Endothelial cell of umbilical vein (primary cell): ENCODE data around the gene ZBP1. TPM values are rescaled to one million over a fixed set of nuclear protein-coding genes. Genes with fewer than 3 reads are reported as not detected.

Source experiments
- BruUV-seq: library from RNA; stranded (reverse); fragments of 400-500 nt; replicated peaks from 2 replicates; lab custom pipeline; 2021; lab: Mats Ljungman, UMichigan
- CTCF ChIA-PET: fragments of 300-600, 350-600 bp; sonication (Branson Sonifier 250); formaldehyde crosslinking; loops from one replicate; lab custom pipeline; 2021; ENCODE audit warnings: antibody characterized with exemption, inconsistent platforms; lab: Charles Lee
- POLR2A ChIA-PET: fragments of 300-600, 350-600 bp; sonication (Branson Sonifier 250); formaldehyde crosslinking; loops from one replicate; lab custom pipeline; 2021; ENCODE audit warnings: antibody characterized with exemption, inconsistent platforms; lab: Charles Lee
- DNase-seq: peaks from one replicate; pipeline ENCODE4 v3.0.0-alpha.2; 2011; ENCODE audit warnings: low read depth, low spot score
- FAIRE-seq: peaks from 2 replicates; lab custom pipeline; 2011; peaks lifted over from hg19 to GRCh38; lab: Jason Lieb, UNC
- H2AFZ ChIP-seq: 2 replicates; pipeline ENCODE4 v1.6.0; 2012; ENCODE audit warnings: low read depth, low read length, control low read depth, inconsistent platforms
- H3K27ac ChIP-seq: 2 replicates; pipeline ENCODE4 v1.5.1; 2011; ENCODE audit warnings: low read depth, mild to moderate bottlenecking, control low read depth, low read length, moderate library complexity; ENCODE audit not compliant: insufficient read depth
- H3K27me3 ChIP-seq, 2 experiments: 2 replicates each; pipeline versions ENCODE4 v1.6.0 to v1.6.1; 2011; ENCODE audit warnings: low read length in 2 of 2, mixed read lengths in 1 of 2; ENCODE audit not compliant: control insufficient read depth in 2 of 2, insufficient read depth in 2 of 2
- H3K36me3 ChIP-seq, 2 experiments: 2 replicates in 1 of 2; 3 replicates in 1 of 2; pipeline ENCODE4 v1.5.1; 2011; ENCODE audit warnings: low read length in 2 of 2, mild to moderate bottlenecking in 1 of 2, moderate library complexity in 1 of 2; ENCODE audit not compliant: control insufficient read depth in 2 of 2, insufficient read depth in 2 of 2; ENCODE audit errors: extremely low read depth in 1 of 2
- H3K4me1 ChIP-seq: 3 replicates; pipeline ENCODE4 v1.5.1; 2011; ENCODE audit warnings: mild to moderate bottlenecking, low read length; ENCODE audit not compliant: control insufficient read depth, insufficient read depth; ENCODE audit errors: extremely low read depth
- H3K4me2 ChIP-seq: 2 replicates; pipeline ENCODE4 v1.6.1; 2011; ENCODE audit warnings: low read length, control low read depth, mixed read lengths; ENCODE audit not compliant: insufficient read depth
- H3K4me3 ChIP-seq, 3 experiments: fragments of 200-600 bp in 1 of 3; sonication (generic), shearing (Covaris generic) in 1 of 3; replicated peaks in 1 of 3; 2 replicates each; pipeline ENCODE4 v1.5.1; 2011 to 2016; ENCODE audit warnings: control low read depth in 3 of 3, low read length in 3 of 3, mild to moderate bottlenecking in 2 of 3, inconsistent platforms in 1 of 3, low read depth in 1 of 3, moderate library complexity in 1 of 3; ENCODE audit not compliant: insufficient read depth in 1 of 3
- H3K79me2 ChIP-seq: 2 replicates; pipeline ENCODE4 v1.6.0; 2012; ENCODE audit warnings: low read length, inconsistent platforms; ENCODE audit not compliant: control insufficient read depth, insufficient read depth
- H3K9ac ChIP-seq: replicated peaks from 2 replicates; pipeline ENCODE3; 2011; ENCODE audit warnings: low read length, control low read depth; ENCODE audit not compliant: insufficient read depth; ENCODE audit errors: extremely low read depth
- H3K9me1 ChIP-seq: replicated peaks from 3 replicates; pipeline ENCODE4 v1.6.0; 2011; ENCODE audit warnings: mild to moderate bottlenecking, low read length; ENCODE audit not compliant: control insufficient read depth, insufficient read depth; ENCODE audit errors: extremely low read depth
- H3K9me3 ChIP-seq: replicated peaks from 2 replicates; pipeline ENCODE4 v1.5.1; 2012; ENCODE audit warnings: low read length, inconsistent platforms; ENCODE audit not compliant: control insufficient read depth, insufficient read depth
- H4K20me1 ChIP-seq: replicated peaks from 2 replicates; pipeline ENCODE3; 2011; ENCODE audit warnings: mild to moderate bottlenecking, low read length; ENCODE audit not compliant: control insufficient read depth, insufficient read depth; ENCODE audit errors: extremely low read depth
- EZH2 ChIP-seq: IDR thresholded peaks from 2 replicates; pipeline ENCODE4 v1.6.1; 2012; ENCODE audit warnings: borderline replicate concordance, low read depth, mild to moderate bottlenecking, moderate library complexity, low read length, inconsistent platforms; ENCODE audit not compliant: severe bottlenecking
- FOS ChIP-seq: IDR thresholded peaks from 2 replicates; pipeline ENCODE4 v1.6.1; 2011; ENCODE audit warnings: mild to moderate bottlenecking, low read length, moderate library complexity, borderline replicate concordance; ENCODE audit not compliant: insufficient read depth
- GATA2 ChIP-seq: IDR thresholded peaks from 2 replicates; pipeline ENCODE4 v1.7.0; 2011; ENCODE audit warnings: low read depth, mild to moderate bottlenecking, moderate library complexity, mixed read lengths, low read length; ENCODE audit not compliant: insufficient read length, insufficient read depth
- JUN ChIP-seq: IDR thresholded peaks from 2 replicates; pipeline ENCODE4 v1.6.1; 2011; ENCODE audit warnings: borderline replicate concordance, low read depth; ENCODE audit not compliant: insufficient read length, insufficient read depth
- MAX ChIP-seq: IDR thresholded peaks from 2 replicates; pipeline ENCODE4 v1.6.1; 2011; ENCODE audit not compliant: insufficient read depth, insufficient read length
- MYC ChIP-seq: IDR thresholded peaks from one replicate; pipeline ENCODE4 v1.6.1; 2011; ENCODE audit warnings: mild to moderate bottlenecking, low read depth, low read length
- POLR2A ChIP-seq: IDR thresholded peaks from 2 replicates; pipeline ENCODE4 v1.6.1; 2012; ENCODE audit warnings: low read depth, mild to moderate bottlenecking, control low read depth, low read length
- POLR2AphosphoS5 ChIP-seq: IDR thresholded peaks from 2 replicates; pipeline ENCODE4 v1.6.1; 2012; ENCODE audit warnings: low read depth, mild to moderate bottlenecking, control low read depth, low read length, moderate library complexity; ENCODE audit not compliant: insufficient read depth
- dilution Hi-C: fragments of 300-500 bp; cut with MboI; formaldehyde crosslinking; loops from one replicate; pipeline ENCODE4 v1.15.0; 2019; ENCODE audit warnings: low sequenced_read_pairs; ENCODE audit not compliant: extremely low pct_ligation_motif_present
- intact Hi-C: fragments of 100-400 bp; cut with micrococcal nuclease; formaldehyde crosslinking; loops from one replicate; pipeline ENCODE4 v1.10.0; 2022
- polyA plus RNA-seq, 4 experiments: library from polyadenylated mRNA; depleted of rRNA in 3 of 4; stranded (reverse) in 3 of 4; unstranded in 1 of 4; fragments of >200 nt; gene quantifications; 2 replicates each; pipeline versions ENCODE4 v1.2.1 to v1.2.3, GENCODE V29; 2011 to 2012; ENCODE audit warnings: missing spikeins in 1 of 4
- total RNA-seq: library from RNA; stranded (reverse); gene quantifications from 2 replicates; pipeline ENCODE4 v1.2.3, GENCODE V29; 2021
- TF ChIP-seq, protein P1 (sequence below), 2 donors: IDR thresholded peaks; 1 replicate in 1 of 2; 2 replicates in 1 of 2; pipeline ENCODE4 v1.5.1; 2011; ENCODE audit warnings: low read length in 2 of 2, mild to moderate bottlenecking in 2 of 2, moderate library complexity in 2 of 2, control low read depth in 1 of 2, inconsistent platforms in 1 of 2, low read depth in 1 of 2; ENCODE audit not compliant: insufficient read depth in 1 of 2; ENCODE audit errors: extremely low read depth in 1 of 2

The ZBP1 gene
- total and polyA plus RNA-seq, 2 donors (not counting 3 experiments of a cell fraction or from before 2014, with no cell fraction given) = not detected

DNA sequence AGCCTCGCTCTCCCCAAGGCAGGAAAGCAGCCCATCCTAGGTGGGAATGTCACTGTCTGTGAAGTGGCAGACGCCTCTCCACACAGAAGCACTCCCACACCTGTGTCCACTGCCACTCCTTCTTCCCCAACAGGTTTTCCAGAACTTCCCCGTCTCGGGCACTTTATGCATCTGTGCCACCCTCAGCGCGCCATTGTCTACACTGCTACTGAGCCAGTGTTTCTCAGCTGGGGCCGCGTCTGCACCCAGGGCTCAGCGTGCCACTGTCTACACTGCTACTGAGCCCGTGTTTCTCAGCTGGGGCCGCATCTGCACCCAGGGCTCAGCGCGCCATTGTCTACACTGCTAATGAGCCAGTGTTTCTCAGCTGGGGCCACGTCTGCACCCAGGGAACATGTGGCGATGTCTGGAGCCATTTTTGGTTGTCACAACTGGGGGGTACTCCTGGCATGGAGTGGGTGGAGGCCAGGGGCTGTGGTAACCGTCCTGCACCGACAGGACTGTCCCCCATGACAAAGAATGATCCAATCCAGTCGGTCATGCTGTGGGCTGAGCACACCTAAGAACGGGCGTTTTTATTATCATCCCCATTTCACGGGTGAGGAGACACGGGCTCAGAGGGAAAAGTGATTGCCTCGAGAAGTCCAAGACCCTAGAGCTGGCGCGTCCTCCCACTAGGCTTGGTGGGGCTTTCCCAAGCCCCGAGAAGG lies 41.7 kb upstream of the ZBP1 start:
- DNase-seq (no peak), FAIRE-seq (no peak)
- no peak overlapping the region for H3K9ac ChIP-seq
- H3K36me3 ChIP-seq = peaks cover 0 to 6% of the 10 kb centered on the region in 2 experiments
- no peaks in the 10 kb centered on the region for H3K9me3 ChIP-seq
- H3K4me3 ChIP-seq = no peak overlapping the region
- H4K20me1 ChIP-seq = no peaks in the 10 kb centered on the region
- POLR2A ChIA-PET = no interaction called here
- H3K4me2 ChIP-seq = no peak overlapping the region
- no peaks in the 10 kb centered on the region for H3K4me1 ChIP-seq
- no peaks in the 10 kb centered on the region for H3K27me3 ChIP-seq
- peaks cover 16% of the 10 kb centered on the region for H3K79me2 ChIP-seq
- no peak overlapping the region for H2AFZ ChIP-seq
- dilution Hi-C loops = no loop called here
- intact Hi-C loops = no loop called here
- CTCF ChIA-PET = no interaction called here
- no TSS peak for BruUV-seq
- TF ChIP-seq JUN = no peak
- TF ChIP-seq MYC = no peak
- no peak overlapping the region for H3K27ac ChIP-seq
- H3K9me1 ChIP-seq = no peaks in the 10 kb centered on the region

- Histone ChIP-seq H3K9me3 (no peaks in the 10 kb centered on the region), H3K4me2 (no peak overlapping the region), H3K4me1 (no peaks in the 10 kb centered on the region), H3K9me1 (no peaks in the 10 kb centered on the region), H3K36me3 (peaks cover 0 to 10% of the 10 kb centered on the region in 2 experiments), H3K79me2 (peaks cover 14% of the 10 kb centered on the region), H4K20me1 (no peaks in the 10 kb centered on the region), H3K27me3 (no peaks in the 10 kb centered on the region), H3K4me3 (no peak overlapping the region), H2AFZ (no peak overlapping the region), H3K27ac (no peak overlapping the region), H3K9ac (no peak overlapping the region)
- POLR2A ChIA-PET = no interaction called here
- TF ChIP-seq POLR2A (no peak), POLR2AphosphoS5 (no peak), FOS (no peak), GATA2 (no peak), EZH2 (no peak), MAX (no peak), JUN (no peak), MYC (no peak)
- TF ChIP-seq, protein P1, sequence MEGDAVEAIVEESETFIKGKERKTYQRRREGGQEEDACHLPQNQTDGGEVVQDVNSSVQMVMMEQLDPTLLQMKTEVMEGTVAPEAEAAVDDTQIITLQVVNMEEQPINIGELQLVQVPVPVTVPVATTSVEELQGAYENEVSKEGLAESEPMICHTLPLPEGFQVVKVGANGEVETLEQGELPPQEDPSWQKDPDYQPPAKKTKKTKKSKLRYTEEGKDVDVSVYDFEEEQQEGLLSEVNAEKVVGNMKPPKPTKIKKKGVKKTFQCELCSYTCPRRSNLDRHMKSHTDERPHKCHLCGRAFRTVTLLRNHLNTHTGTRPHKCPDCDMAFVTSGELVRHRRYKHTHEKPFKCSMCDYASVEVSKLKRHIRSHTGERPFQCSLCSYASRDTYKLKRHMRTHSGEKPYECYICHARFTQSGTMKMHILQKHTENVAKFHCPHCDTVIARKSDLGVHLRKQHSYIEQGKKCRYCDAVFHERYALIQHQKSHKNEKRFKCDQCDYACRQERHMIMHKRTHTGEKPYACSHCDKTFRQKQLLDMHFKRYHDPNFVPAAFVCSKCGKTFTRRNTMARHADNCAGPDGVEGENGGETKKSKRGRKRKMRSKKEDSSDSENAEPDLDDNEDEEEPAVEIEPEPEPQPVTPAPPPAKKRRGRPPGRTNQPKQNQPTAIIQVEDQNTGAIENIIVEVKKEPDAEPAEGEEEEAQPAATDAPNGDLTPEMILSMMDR (IDR thresholded peaks at IDR 0.05; ENCODE audit: extremely low read depth in 1 of 2, insufficient read depth in 1 of 2, low read depth in 1 of 2, low read length in 2 of 2) = no peak
- no peak for FAIRE-seq
- CTCF ChIA-PET = no interaction called here
- intact Hi-C loops (no loop called here), dilution Hi-C loops (no loop called here)
- no peak for DNase-seq
- BruUV-seq = no TSS peak
These were observed 40.9 kb upstream of the ZBP1 start for GRCh38 chr20:57660922-57661745.
